ENCODE data around the gene LRRFIP2.
"Not testable (repeated sequence)": the region's sequence is repeated elsewhere in the genome, so short reads cannot be mapped to it uniquely, and the experiment has no call there.

Gene LRRFIP2

GRCh38 chr3:37127340-37127739, 47.0 kb downstream of the LRRFIP2 start:
- no peaks in the 10 kb centered on the region for H3K27me3 ChIP-seq (ENCODE audit: insufficient read depth, insufficient read length)
- no peaks in the 10 kb centered on the region for H3K4me1 ChIP-seq (ENCODE audit: insufficient read depth, insufficient read length)
- TF ChIP-seq SUZ12 (IDR thresholded peaks at IDR 0.05; ENCODE audit: extremely low read depth, insufficient read depth, insufficient read length) (no peak), YY1 (IDR thresholded peaks at IDR 0.05; ENCODE audit: insufficient read depth, insufficient read length) (no peak), ZNF274 (IDR thresholded peaks at IDR 0.05; ENCODE audit: low read depth, low read length) (no peak)
- H3K4me3 ChIP-seq (ENCODE audit: insufficient read length, low read depth) = no peak overlapping the region
- H3K9ac ChIP-seq (ENCODE audit: insufficient read length, low read depth) = no peak overlapping the region
- DNase-seq (ENCODE audit: low read depth, low spot score) = no peak
- H3K9me3 ChIP-seq (ENCODE audit: insufficient read depth, low read length) = no peaks in the 10 kb centered on the region
- H3K36me3 ChIP-seq (ENCODE audit: insufficient read depth, insufficient read length, low read length) = no peaks in the 10 kb centered on the region

- Histone ChIP-seq H3K4me1 (ENCODE audit: insufficient read depth, insufficient read length) (no peaks in the 10 kb centered on the region), H3K36me3 (ENCODE audit: insufficient read depth, insufficient read length, low read length) (no peaks in the 10 kb centered on the region), H3K27me3 (ENCODE audit: insufficient read depth, insufficient read length) (no peaks in the 10 kb centered on the region), H3K4me3 (ENCODE audit: insufficient read length, low read depth) (no peak overlapping the region), H3K9me3 (ENCODE audit: insufficient read depth, low read length) (no peaks in the 10 kb centered on the region), H3K9ac (ENCODE audit: insufficient read length, low read depth) (no peak overlapping the region)
- no peak for DNase-seq (ENCODE audit: low read depth, low spot score)
- no peak for TF ChIP-seq ZNF274 (IDR thresholded peaks at IDR 0.05; ENCODE audit: low read depth, low read length)
- no peak for TF ChIP-seq SUZ12 (IDR thresholded peaks at IDR 0.05; ENCODE audit: extremely low read depth, insufficient read depth, insufficient read length)
- TF ChIP-seq YY1 (IDR thresholded peaks at IDR 0.05; ENCODE audit: insufficient read depth, insufficient read length) = no peak
These were observed 47.5 kb downstream of the LRRFIP2 start for GRCh38 chr3:37126856-37127255.

- no peak for TF ChIP-seq SUZ12 (IDR thresholded peaks at IDR 0.05; ENCODE audit: extremely low read depth, insufficient read depth, insufficient read length)
- Histone ChIP-seq H3K27me3 (ENCODE audit: insufficient read depth, insufficient read length) (no peaks in the 10 kb centered on the region), H3K4me3 (ENCODE audit: insufficient read length, low read depth) (no peak overlapping the region), H3K9ac (ENCODE audit: insufficient read length, low read depth) (no peak overlapping the region), H3K4me1 (ENCODE audit: insufficient read depth, insufficient read length) (no peaks in the 10 kb centered on the region), H3K36me3 (ENCODE audit: insufficient read depth, insufficient read length, low read length) (no peaks in the 10 kb centered on the region), H3K9me3 (ENCODE audit: insufficient read depth, low read length) (no peaks in the 10 kb centered on the region)
- DNase-seq (ENCODE audit: low read depth, low spot score) = no peak
These were observed 48.9 kb downstream of the LRRFIP2 start for GRCh38 chr3:37125195-37126073.

GRCh38 chr3:37124435-37124834, 49.9 kb downstream of the LRRFIP2 start:
- no peaks in the 10 kb centered on the region for H3K9me3 ChIP-seq (ENCODE audit: insufficient read depth, low read length)
- no peak for DNase-seq (ENCODE audit: low read depth, low spot score)
- H3K9ac ChIP-seq (ENCODE audit: insufficient read length, low read depth) = no peak overlapping the region
- H3K4me1 ChIP-seq (ENCODE audit: insufficient read depth, insufficient read length) = no peaks in the 10 kb centered on the region
- H3K27me3 ChIP-seq (ENCODE audit: insufficient read depth, insufficient read length) = no peaks in the 10 kb centered on the region
- no peaks in the 10 kb centered on the region for H3K36me3 ChIP-seq (ENCODE audit: insufficient read depth, insufficient read length, low read length)
- TF ChIP-seq YY1 (IDR thresholded peaks at IDR 0.05; ENCODE audit: insufficient read depth, insufficient read length) (no peak), SUZ12 (IDR thresholded peaks at IDR 0.05; ENCODE audit: extremely low read depth, insufficient read depth, insufficient read length) (no peak), ZNF274 (IDR thresholded peaks at IDR 0.05; ENCODE audit: low read depth, low read length) (no peak)
- H3K4me3 ChIP-seq (ENCODE audit: insufficient read length, low read depth) = no peak overlapping the region

- Histone ChIP-seq H3K9me3 (ENCODE audit: insufficient read depth, low read length) (no peaks in the 10 kb centered on the region), H3K9ac (ENCODE audit: insufficient read length, low read depth) (no peak overlapping the region), H3K4me1 (ENCODE audit: insufficient read depth, insufficient read length) (no peaks in the 10 kb centered on the region), H3K27me3 (ENCODE audit: insufficient read depth, insufficient read length) (no peaks in the 10 kb centered on the region), H3K4me3 (ENCODE audit: insufficient read length, low read depth) (no peak overlapping the region), H3K36me3 (ENCODE audit: insufficient read depth, insufficient read length, low read length) (no peaks in the 10 kb centered on the region)
- no peak for DNase-seq (ENCODE audit: low read depth, low spot score)
- no peak for TF ChIP-seq SUZ12 (IDR thresholded peaks at IDR 0.05; ENCODE audit: extremely low read depth, insufficient read depth, insufficient read length)
- TF ChIP-seq YY1 (IDR thresholded peaks at IDR 0.05; ENCODE audit: insufficient read depth, insufficient read length) = no peak
- TF ChIP-seq ZNF274 (IDR thresholded peaks at IDR 0.05; ENCODE audit: low read depth, low read length) = no peak
These were observed 51.1 kb downstream of the LRRFIP2 start for GRCh38 chr3:37123292-37123691.

- not testable (repeated sequence) for H3K9ac ChIP-seq (ENCODE audit: insufficient read length, low read depth); H3K36me3 ChIP-seq (ENCODE audit: insufficient read depth, insufficient read length, low read length); H3K4me3 ChIP-seq (ENCODE audit: insufficient read length, low read depth); H3K27me3 ChIP-seq (ENCODE audit: insufficient read depth, insufficient read length); H3K4me1 ChIP-seq (ENCODE audit: insufficient read depth, insufficient read length); DNase-seq (ENCODE audit: low read depth, low spot score); H3K9me3 ChIP-seq (ENCODE audit: insufficient read depth, low read length)
These were observed 52.3 kb downstream of the LRRFIP2 start for GRCh38 chr3:37122069-37122468.

- Histone ChIP-seq H3K27me3 (ENCODE audit: insufficient read depth, insufficient read length) (no peaks in the 10 kb centered on the region), H3K4me3 (ENCODE audit: insufficient read length, low read depth) (no peak overlapping the region), H3K36me3 (ENCODE audit: insufficient read depth, insufficient read length, low read length) (peaks cover 4% of the 10 kb centered on the region), H3K4me1 (ENCODE audit: insufficient read depth, insufficient read length) (no peaks in the 10 kb centered on the region), H3K9me3 (ENCODE audit: insufficient read depth, low read length) (no peaks in the 10 kb centered on the region), H3K9ac (ENCODE audit: insufficient read length, low read depth) (no peak overlapping the region)
- no peak for TF ChIP-seq YY1 (IDR thresholded peaks at IDR 0.05; ENCODE audit: insufficient read depth, insufficient read length)
- TF ChIP-seq SUZ12 (IDR thresholded peaks at IDR 0.05; ENCODE audit: extremely low read depth, insufficient read depth, insufficient read length) = no peak
- DNase-seq (ENCODE audit: low read depth, low spot score) = no peak
These were observed 56.2 kb downstream of the LRRFIP2 start for GRCh38 chr3:37118163-37118562.

Data from NT2/D1 (cell line).